Mucosa of stomach (tissue), 1 donor: ENCODE results near the gene WRNIP1.
A peak's percentile ranks its signal among the peaks of the same experiment; 100 is the strongest.

ENCODE experiments used
- H3K27me3 ChIP-seq: one replicate; pipeline ENCODE4 v1.7.0; 2013; ENCODE audit warnings: mild to moderate bottlenecking, low read length; ENCODE audit not compliant: control insufficient read depth, insufficient read depth
- H3K36me3 ChIP-seq: one replicate; pipeline ENCODE4 v1.7.0; 2013; ENCODE audit warnings: low read length; ENCODE audit not compliant: control insufficient read depth, insufficient read depth
- H3K4me1 ChIP-seq: one replicate; pipeline ENCODE4 v1.7.0; 2013; ENCODE audit warnings: mild to moderate bottlenecking, low read length; ENCODE audit not compliant: control insufficient read depth, insufficient read depth
- H3K4me3 ChIP-seq: one replicate; pipeline ENCODE4 v1.7.0; 2013; ENCODE audit warnings: low read length
- H3K9ac ChIP-seq: one replicate; pipeline ENCODE4 v1.7.0; 2013; ENCODE audit warnings: mild to moderate bottlenecking, low read length, moderate library complexity
- H3K9me3 ChIP-seq: one replicate; pipeline ENCODE4 v1.7.0; 2013; ENCODE audit warnings: mild to moderate bottlenecking, low read length, moderate library complexity; ENCODE audit not compliant: control insufficient read depth
- donor health status: Pancreatic carcinoma.

Gene WRNIP1

DNA sequence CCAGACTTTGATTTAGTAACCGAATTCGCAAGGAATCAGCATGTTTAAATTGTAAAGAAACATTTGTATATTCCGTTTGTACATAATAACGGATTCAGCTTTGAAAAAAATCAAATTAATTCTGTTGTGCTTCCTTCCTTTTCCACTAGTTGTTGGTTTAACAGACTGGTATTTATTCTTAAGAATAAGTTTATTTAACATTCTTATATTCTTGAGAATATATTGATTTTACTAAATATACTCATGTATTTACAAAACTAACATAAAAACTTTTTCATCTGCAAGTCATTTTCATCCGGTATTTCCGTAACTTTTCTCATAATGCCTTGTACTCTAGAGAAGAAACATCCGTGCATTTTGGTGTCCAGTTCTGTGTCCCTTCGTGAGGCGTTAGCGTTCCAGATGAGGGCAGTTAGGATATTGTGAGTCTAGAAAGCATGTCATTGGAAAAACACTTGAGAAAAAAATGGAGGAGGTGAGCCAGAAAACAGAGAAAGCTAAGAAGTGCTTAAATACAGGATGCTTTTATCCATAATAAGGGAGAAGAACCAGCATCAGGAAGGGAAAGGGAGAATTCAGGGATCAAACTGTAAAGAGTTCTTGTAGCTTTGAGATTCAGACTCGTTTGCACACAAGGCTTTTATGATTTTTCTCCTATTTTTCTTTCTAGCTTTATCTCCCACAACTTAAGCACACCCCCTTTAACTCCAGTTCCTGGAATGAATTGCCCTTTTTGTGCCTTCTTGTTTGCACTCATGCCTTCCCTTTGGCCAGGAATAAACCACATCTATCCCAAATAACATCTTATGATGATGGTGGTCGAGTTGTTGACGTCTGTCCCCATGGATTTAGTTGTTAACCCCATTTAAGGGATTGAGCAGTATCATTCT, 1.8 kb downstream of the WRNIP1 start:
- Histone ChIP-seq H3K9me3 (no peaks in the 10 kb centered on the region), H3K4me3 (peak overlapping the region; percentile 93), H3K4me1 (peaks cover 20% of the 10 kb centered on the region), H3K27me3 (no peaks in the 10 kb centered on the region), H3K36me3 (peaks cover 3% of the 10 kb centered on the region), H3K9ac (peak overlapping the region; percentile 85)

DNA sequence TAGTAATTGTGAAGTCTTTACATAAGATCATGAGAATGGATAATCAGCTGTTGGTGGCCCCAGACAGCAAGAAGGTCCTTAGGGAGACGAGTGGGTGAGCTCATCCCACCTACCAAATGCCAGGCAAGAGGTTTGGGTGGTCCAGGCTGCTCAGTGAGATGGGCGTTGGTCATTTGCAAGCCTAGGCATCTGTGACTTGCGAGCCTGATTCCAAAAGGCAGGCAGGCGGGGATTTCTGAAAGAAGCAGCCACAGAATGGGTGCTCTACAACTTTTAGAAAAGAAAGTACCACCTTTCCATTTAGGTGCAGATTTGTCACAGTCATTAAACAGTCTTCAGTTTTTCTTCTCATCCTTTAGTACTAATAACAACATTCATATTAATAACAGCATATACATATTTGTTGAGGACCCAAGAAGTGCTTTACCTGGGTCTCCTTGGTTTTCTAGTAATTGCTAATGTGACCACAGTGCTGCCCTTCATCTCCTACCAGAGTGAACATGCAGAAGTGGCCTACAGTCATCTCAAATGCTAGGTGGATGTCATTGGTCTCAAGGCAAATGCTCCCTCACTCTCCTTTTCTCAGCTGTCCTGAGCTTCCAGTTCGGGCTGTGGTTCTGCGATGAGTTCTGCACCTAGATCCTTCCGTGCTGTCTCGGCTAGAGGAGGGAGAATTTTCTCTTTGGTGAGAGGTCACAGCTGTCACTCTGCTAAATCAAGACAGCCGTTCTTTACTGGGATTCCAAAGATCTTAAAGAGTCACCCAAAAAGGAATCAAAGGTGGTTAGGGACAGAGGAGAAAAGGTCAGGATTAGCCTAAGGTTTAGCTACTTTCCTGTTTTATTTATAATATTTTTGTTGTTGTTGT, 2.7 kb downstream of the WRNIP1 start:
- Histone ChIP-seq H3K9me3 (no peaks in the 10 kb centered on the region), H3K9ac (no peak overlapping the region), H3K27me3 (no peaks in the 10 kb centered on the region), H3K36me3 (peaks cover 3% of the 10 kb centered on the region), H3K4me1 (peaks cover 20% of the 10 kb centered on the region), H3K4me3 (no peak overlapping the region)

DNA sequence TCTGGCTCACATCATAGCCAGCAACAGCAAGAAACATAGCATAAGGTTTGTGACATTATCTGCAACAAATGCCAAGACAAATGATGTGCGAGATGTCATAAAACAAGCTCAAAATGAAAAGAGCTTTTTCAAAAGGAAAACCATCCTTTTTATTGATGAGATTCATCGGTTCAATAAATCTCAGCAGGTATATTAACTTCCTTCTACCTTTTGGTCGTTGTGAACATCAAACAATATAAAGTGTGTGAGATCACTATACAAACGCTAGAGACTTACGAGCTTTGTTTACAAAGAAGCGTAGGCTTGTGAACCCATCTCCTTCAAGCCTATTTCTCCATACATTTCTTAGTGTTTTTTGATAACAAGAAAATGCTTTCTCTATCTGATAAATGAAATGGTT, 3.5 kb downstream of the WRNIP1 start:
- peaks cover 20% of the 10 kb centered on the region for H3K4me1 ChIP-seq
- no peak overlapping the region for H3K9ac ChIP-seq
- H3K4me3 ChIP-seq = no peak overlapping the region
- H3K9me3 ChIP-seq = no peaks in the 10 kb centered on the region
- no peaks in the 10 kb centered on the region for H3K27me3 ChIP-seq
- peaks cover 3% of the 10 kb centered on the region for H3K36me3 ChIP-seq

DNA sequence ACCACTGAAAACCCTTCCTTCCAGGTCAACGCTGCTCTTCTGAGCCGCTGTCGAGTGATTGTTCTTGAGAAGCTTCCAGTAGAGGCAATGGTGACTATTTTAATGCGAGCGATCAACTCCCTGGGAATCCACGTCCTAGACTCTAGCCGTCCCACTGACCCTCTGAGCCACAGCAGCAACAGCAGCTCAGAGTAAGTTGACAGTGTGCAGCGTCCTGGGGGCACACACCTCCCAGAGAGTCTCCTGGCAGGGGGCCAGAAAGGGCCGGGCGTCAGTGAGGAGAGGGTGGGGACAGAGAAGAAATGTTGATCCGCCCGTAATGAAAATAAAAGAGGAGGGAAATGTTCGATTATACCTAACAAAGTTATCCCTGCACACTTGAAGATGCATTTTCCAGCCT, 5.0 kb downstream of the WRNIP1 start:
- no peaks in the 10 kb centered on the region for H3K27me3 ChIP-seq
- H3K4me3 ChIP-seq = no peak overlapping the region
- peaks cover 3% of the 10 kb centered on the region for H3K36me3 ChIP-seq
- no peaks in the 10 kb centered on the region for H3K9me3 ChIP-seq
- peaks cover 20% of the 10 kb centered on the region for H3K4me1 ChIP-seq
- H3K9ac ChIP-seq = no peak overlapping the region

DNA sequence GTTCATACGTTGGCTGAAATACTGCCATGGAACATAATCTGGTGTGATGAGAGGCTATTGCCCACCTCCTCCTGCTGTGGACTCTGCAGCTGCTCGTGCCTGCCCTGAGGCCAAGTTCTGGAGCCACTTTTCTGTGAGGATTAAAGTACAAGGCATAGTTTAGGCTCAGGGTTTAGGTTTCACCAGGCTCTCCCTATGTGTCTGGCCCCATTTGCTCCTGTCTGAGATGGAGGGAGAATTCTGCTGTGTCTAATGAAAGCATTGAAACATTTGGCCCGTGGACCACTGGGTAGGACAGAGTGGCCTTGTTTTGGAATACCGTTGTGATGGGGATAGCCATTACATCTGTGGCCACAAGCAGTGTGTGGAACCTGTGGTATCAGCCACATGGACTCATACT, 5.9 kb downstream of the WRNIP1 start:
- Histone ChIP-seq H3K36me3 (peaks cover 3% of the 10 kb centered on the region), H3K9me3 (no peaks in the 10 kb centered on the region), H3K27me3 (no peaks in the 10 kb centered on the region), H3K4me3 (no peak overlapping the region), H3K4me1 (peaks cover 20% of the 10 kb centered on the region), H3K9ac (no peak overlapping the region)

DNA sequence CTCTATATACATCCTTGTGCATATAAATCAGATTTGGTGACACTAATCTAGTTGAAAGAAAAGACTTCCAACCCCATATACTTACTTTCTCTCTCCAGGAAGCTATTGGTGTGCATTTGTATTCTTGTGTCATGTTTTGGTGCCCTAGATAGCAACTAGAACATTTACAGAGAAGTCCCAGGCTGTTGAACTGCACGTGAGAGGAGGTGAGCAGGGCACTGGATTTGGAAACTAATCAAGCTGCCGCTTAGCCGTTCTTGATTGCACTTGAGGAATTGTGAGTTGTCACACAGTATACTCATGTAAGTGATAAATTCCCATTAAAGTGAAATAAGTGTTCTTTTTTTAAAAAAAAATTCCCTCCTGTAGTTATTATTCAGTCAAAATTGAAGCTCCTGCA, 7.6 kb downstream of the WRNIP1 start:
- Histone ChIP-seq H3K36me3 (peaks cover 3% of the 10 kb centered on the region), H3K4me1 (peaks cover 12% of the 10 kb centered on the region), H3K9ac (no peak overlapping the region), H3K4me3 (no peak overlapping the region), H3K27me3 (no peaks in the 10 kb centered on the region), H3K9me3 (no peaks in the 10 kb centered on the region)

DNA sequence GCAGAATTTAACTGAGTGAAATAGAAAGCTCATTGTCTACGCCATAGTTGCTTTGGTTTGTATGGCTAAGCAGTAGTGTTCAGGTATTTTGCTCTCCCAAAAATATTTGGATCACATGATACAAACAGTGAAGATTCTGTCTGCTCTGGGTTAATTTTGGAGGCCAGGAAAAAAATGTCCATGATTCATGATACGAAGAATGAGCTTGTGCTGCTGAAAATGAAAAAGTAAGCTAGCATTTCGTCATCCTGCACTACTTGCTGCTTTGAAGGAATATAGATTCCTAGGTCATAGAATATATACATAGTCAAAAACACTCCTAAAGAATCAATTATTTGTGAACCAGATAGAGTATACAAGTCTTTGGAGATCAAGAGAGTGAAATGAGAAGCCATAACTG, 8.3 kb downstream of the WRNIP1 start:
- Histone ChIP-seq H3K36me3 (peaks cover 3% of the 10 kb centered on the region), H3K9me3 (no peaks in the 10 kb centered on the region), H3K27me3 (no peaks in the 10 kb centered on the region), H3K4me3 (no peak overlapping the region), H3K4me1 (peaks cover 12% of the 10 kb centered on the region), H3K9ac (no peak overlapping the region)

DNA sequence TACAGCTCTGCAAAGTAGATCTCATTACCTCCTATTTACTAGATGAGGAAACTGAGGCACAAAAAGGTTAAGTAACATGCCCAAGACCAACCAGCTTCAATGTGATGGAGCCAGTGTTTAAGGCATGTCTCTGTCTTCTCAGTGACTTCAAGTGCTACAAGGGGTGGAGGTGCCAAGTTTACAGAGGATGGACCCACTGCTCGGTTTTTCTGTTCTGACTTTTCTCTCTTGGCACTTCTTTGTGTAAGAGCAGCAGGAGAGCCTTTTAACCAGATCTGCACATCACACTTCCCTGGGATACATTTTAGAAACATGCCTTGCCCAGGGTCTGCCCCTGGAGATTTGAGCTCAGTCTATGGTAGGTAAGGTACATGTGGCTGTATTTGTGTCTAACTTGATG, 9.8 kb downstream of the WRNIP1 start:
- peaks cover 8% of the 10 kb centered on the region for H3K4me1 ChIP-seq

DNA sequence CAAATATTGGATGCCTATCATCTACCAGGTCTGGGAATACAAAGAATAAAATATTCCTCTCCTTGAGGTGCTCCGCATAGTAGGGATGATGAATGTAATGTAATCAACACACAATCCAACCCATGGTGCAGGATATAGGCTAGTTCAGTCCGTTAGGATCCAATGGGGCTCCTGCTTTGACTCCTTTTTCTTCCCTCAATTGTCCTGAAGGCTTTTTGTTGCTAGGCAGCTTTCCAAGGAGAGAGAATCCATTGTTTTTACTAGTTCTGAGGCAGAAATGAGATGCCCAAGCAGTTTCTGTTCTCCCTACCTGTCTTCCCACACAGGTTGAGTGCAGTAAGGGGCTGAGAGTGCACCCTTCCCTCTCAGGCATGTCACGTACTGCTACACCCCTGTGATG, 12.1 kb downstream of the WRNIP1 start:
- Histone ChIP-seq H3K27me3 (no peaks in the 10 kb centered on the region), H3K9ac (no peak overlapping the region), H3K36me3 (no peaks in the 10 kb centered on the region), H3K4me3 (no peak overlapping the region), H3K4me1 (no peaks in the 10 kb centered on the region), H3K9me3 (no peaks in the 10 kb centered on the region)

More for the DNA sequence above, 9.8 kb downstream of the WRNIP1 start:
- Histone ChIP-seq H3K36me3 (peaks cover 3% of the 10 kb centered on the region), H3K9me3 (no peaks in the 10 kb centered on the region), H3K27me3 (no peaks in the 10 kb centered on the region), H3K4me3 (no peak overlapping the region), H3K9ac (no peak overlapping the region)

DNA sequence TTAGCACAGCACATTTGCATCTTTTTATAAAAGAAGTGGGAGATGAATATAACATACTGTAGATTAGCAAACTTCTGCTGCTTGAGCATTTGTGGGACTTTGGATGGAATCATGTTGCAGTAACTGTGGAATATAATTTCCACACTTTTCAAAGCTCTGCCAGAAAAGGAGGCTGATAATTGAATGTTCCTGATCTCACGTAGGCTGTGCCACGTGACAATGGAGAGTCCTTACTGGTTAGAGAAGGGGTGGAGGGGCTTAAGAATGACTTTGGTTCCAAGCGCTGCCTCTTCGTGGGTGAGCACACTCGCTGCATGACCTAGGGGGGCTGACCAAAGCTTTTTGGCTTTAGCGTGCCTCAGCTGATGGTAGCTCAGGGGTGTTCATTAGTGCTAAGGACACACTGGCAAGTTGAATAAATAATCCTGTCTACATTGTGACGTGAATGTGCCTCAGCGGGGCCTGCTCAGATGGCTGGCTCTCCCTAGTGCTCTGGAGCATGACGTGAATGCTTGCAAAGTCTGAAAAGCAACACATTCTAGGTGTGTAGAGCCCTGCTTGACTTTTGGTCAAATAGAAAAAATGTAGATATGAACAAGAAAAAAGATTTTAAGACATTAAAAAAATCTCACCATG, 15.0 kb downstream of the WRNIP1 start:
- no peak overlapping the region for H3K4me3 ChIP-seq
- H3K9me3 ChIP-seq = no peaks in the 10 kb centered on the region
- peaks cover 16% of the 10 kb centered on the region for H3K4me1 ChIP-seq
- no peaks in the 10 kb centered on the region for H3K27me3 ChIP-seq
- no peak overlapping the region for H3K9ac ChIP-seq
- no peaks in the 10 kb centered on the region for H3K36me3 ChIP-seq

DNA sequence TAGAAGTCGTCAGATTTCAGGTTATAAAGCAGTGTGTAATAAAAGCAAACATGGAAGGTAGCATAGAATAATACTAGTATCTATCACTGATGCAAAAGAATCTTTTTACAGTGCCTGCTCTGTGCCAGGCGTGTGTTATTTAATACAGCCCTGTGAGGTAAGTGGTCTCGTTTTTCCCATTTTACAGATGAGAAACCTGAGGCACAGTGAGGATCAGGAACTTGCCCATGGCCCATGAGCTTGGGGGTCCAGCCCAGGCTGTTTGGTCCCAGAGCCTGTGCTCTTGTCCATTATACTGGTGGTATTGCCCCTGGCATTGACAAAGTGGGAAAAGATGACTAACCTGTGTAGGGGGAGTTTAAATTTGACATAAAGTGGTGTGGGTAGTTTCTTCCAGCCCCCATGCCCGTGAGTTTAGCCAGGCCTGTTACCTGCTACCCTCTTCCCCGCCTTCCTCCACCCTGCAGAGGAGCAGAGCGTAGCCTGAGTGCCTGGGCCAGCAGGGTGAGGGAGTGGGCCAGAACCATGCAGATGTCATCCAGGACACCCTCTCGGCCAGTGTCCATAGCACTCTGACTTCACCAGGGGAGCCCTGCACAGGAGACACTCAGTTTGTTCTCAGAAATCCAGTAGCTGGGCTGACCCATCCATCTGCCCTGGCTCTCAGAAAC, 16.6 kb downstream of the WRNIP1 start:
- Histone ChIP-seq H3K36me3 (no peaks in the 10 kb centered on the region), H3K9ac (no peak overlapping the region), H3K4me3 (no peak overlapping the region)

More for the DNA sequence above, 16.6 kb downstream of the WRNIP1 start:
- Histone ChIP-seq H3K4me1 (peaks cover 16% of the 10 kb centered on the region), H3K9me3 (no peaks in the 10 kb centered on the region), H3K27me3 (no peaks in the 10 kb centered on the region)
